Measurements from ENCODE around the gene GJB5. TPM values are rescaled to one million over a fixed set of nuclear protein-coding genes. Genes with fewer than 3 reads are reported as not detected.

The GJB5 gene
- total RNA-seq, 1 donor from 2014 or later = not detected

- H3K4me3 Mint-ChIP-seq (ENCODE audit: unreplicated experiment) = no peak overlapping the region
- H3K36me3 Mint-ChIP-seq (ENCODE audit: low read depth) = no peaks in the 10 kb centered on the region
- H3K9me3 Mint-ChIP-seq (ENCODE audit: low read depth) = peaks cover 5% of the 10 kb centered on the region
- TF ChIP-seq CTCF (IDR thresholded peaks at IDR 0.05) = no peak
- no peaks in the 10 kb centered on the region for H3K4me1 Mint-ChIP-seq (ENCODE audit: low read depth)
- no peak overlapping the region for H3K27ac Mint-ChIP-seq (ENCODE audit: unreplicated experiment)
- no peaks in the 10 kb centered on the region for H3K27me3 Mint-ChIP-seq (ENCODE audit: low read depth)
- no peak for DNase-seq (ENCODE audit: low spot score)
These were observed 43.4 kb upstream of the GJB5 start for GRCh38 chr1:34711485-34711884.

- DNase-seq (ENCODE audit: low spot score) = no peak
- Mint-ChIP-seq H3K4me1 (ENCODE audit: low read depth) (no peaks in the 10 kb centered on the region), H3K27me3 (ENCODE audit: low read depth) (no peaks in the 10 kb centered on the region), H3K4me3 (ENCODE audit: unreplicated experiment) (no peak overlapping the region), H3K36me3 (ENCODE audit: low read depth) (no peaks in the 10 kb centered on the region), H3K9me3 (ENCODE audit: low read depth) (peaks cover 5% of the 10 kb centered on the region), H3K27ac (ENCODE audit: unreplicated experiment) (no peak overlapping the region)
- no peak for TF ChIP-seq CTCF (IDR thresholded peaks at IDR 0.05)
These were observed 42.7 kb upstream of the GJB5 start for GRCh38 chr1:34712007-34712688.

GRCh38 chr1:34713443-34713842, 41.4 kb upstream of the GJB5 start:
- no peak for DNase-seq (ENCODE audit: low spot score)
- TF ChIP-seq CTCF (IDR thresholded peaks at IDR 0.05) = no peak
- no peaks in the 10 kb centered on the region for H3K27me3 Mint-ChIP-seq (ENCODE audit: low read depth)
- no peaks in the 10 kb centered on the region for H3K4me1 Mint-ChIP-seq (ENCODE audit: low read depth)
- peaks cover 5% of the 10 kb centered on the region for H3K9me3 Mint-ChIP-seq (ENCODE audit: low read depth)
- no peak overlapping the region for H3K27ac Mint-ChIP-seq (ENCODE audit: unreplicated experiment)
- no peak overlapping the region for H3K4me3 Mint-ChIP-seq (ENCODE audit: unreplicated experiment)
- H3K36me3 Mint-ChIP-seq (ENCODE audit: low read depth) = no peaks in the 10 kb centered on the region

- Mint-ChIP-seq H3K4me1 (ENCODE audit: low read depth) (no peaks in the 10 kb centered on the region), H3K27me3 (ENCODE audit: low read depth) (peaks cover 2% of the 10 kb centered on the region), H3K4me3 (ENCODE audit: unreplicated experiment) (no peak overlapping the region), H3K36me3 (ENCODE audit: low read depth) (no peaks in the 10 kb centered on the region), H3K9me3 (ENCODE audit: low read depth) (peaks cover 4% of the 10 kb centered on the region), H3K27ac (ENCODE audit: unreplicated experiment) (no peak overlapping the region)
- DNase-seq (ENCODE audit: low spot score) = no peak
- TF ChIP-seq CTCF (IDR thresholded peaks at IDR 0.05) = no peak
These were observed 40.5 kb upstream of the GJB5 start for GRCh38 chr1:34714386-34714785.

- Mint-ChIP-seq H3K36me3 (ENCODE audit: low read depth) (no peaks in the 10 kb centered on the region), H3K4me3 (ENCODE audit: unreplicated experiment) (no peak overlapping the region), H3K9me3 (ENCODE audit: low read depth) (no peaks in the 10 kb centered on the region), H3K27ac (ENCODE audit: unreplicated experiment) (no peak overlapping the region), H3K4me1 (ENCODE audit: low read depth) (no peaks in the 10 kb centered on the region), H3K27me3 (ENCODE audit: low read depth) (peaks cover 5% of the 10 kb centered on the region)
- DNase-seq (ENCODE audit: low spot score) = no peak
- TF ChIP-seq CTCF (IDR thresholded peaks at IDR 0.05) = no peak
These were observed 39.7 kb upstream of the GJB5 start for GRCh38 chr1:34715139-34715538.
